Right lobe of liver (tissue), 6 donors: ENCODE data around the gene DPYD. TPM values are rescaled to one million over a fixed set of nuclear protein-coding genes. Genes with fewer than 3 reads are reported as not detected.

Source experiments
- ATAC-seq, 4 donors: fragments of 200-7000 bp; cut with Tn5 transposase; one replicate each; pipeline ENCODE4 v1.9.1; 2020; ENCODE audit warnings: mild to moderate bottlenecking in 4 of 4, moderate library complexity in 4 of 4
- DNase-seq, 3 donors: peaks; one replicate each; pipeline ENCODE4 v3.0.0-alpha.2; 2020
- H3K27ac ChIP-seq, 3 donors: fragments of 200-600 bp; one replicate each; pipeline ENCODE4 v1.8.0; 2022
- H3K27me3 ChIP-seq, 2 donors: fragments of 200-600 bp; one replicate each; pipeline ENCODE4 v1.8.0; 2022
- H3K36me3 ChIP-seq, 4 donors: fragments of 200-600 bp; sonication (generic) in 1 of 4; one replicate each; pipeline versions ENCODE4 v1.5.1 to v1.8.0; 2017 to 2022; ENCODE audit warnings: control low read depth in 1 of 4
- H3K4me1 ChIP-seq, 4 donors: fragments of 200-600 bp; sonication (generic) in 1 of 4; one replicate each; pipeline versions ENCODE4 v1.5.1 to v1.8.0; 2017 to 2022; ENCODE audit warnings: control low read depth in 1 of 4
- H3K4me3 ChIP-seq, 3 donors: fragments of 200-600 bp; one replicate each; pipeline ENCODE4 v1.8.0; 2022
- H3K9me3 ChIP-seq, 4 donors: fragments of 200-600 bp; sonication (generic) in 1 of 4; one replicate each; pipeline versions ENCODE4 v1.5.1 to v1.8.0; 2017 to 2022; ENCODE audit warnings: control low read depth in 1 of 4
- CTCF ChIP-seq, 4 donors: fragments of 200-600 bp in 3 of 4; fragments of 450-650 bp in 1 of 4; IDR thresholded peaks; one replicate each; pipeline versions ENCODE4 v1.5.1 to v1.8.0; 2016 to 2022; ENCODE audit warnings: antibody characterized with exemption in 4 of 4, mild to moderate bottlenecking in 2 of 4
- POLR2A ChIP-seq: fragments of 450-650 bp; IDR thresholded peaks from one replicate; pipeline ENCODE4 v1.6.1; 2017; ENCODE audit warnings: antibody characterized with exemption, mild to moderate bottlenecking
- WGBS: methylation state at CpG from one replicate; pipeline ENCODE4 v1.1.6; 2018; ENCODE audit warnings: low coverage, low lambda C conversion rate; ENCODE audit not compliant: insufficient coverage; ENCODE audit errors: missing lambda C conversion rate; 5-methylcytosine and 5-hydroxymethylcytosine counted together
- intact Hi-C, 2 donors: fragments of 100-400 bp; cut with DNase I; formaldehyde crosslinking; loops; one replicate each; pipeline versions ENCODE4 v1.11.2 to v1.14.1; 2022
- total RNA-seq, 6 experiments: library from RNA; depleted of rRNA in 2 of 6; stranded (reverse); fragments of >200 nt in 2 of 6; fragmentation: NEBNext Ultra II Directional in 3 of 6; extraction: Animal tissue kit (Norgen Biotek cat#: 25700) in 3 of 6; gene quantifications; one replicate each; pipeline versions ENCODE4 v1.1.0 to v1.2.4, GENCODE V29; 2016 to 2023
- donor health status: DM: no; HTN: yes; CAD: no.
- donor health status: DM: no; HTN: no; CAD: no.
- donor health status: DM: no; HTN: no; CAD: no.
- donor health status: DM: no; HTN: yes; CAD: no.
- donor health status: DM: no; HTN: yes; CAD: no.

The DPYD gene
- total RNA-seq, 6 experiments from 2014 or later = 25.2 to 74.4 (median 40.0) TPM

GRCh38 chr1:97372531-97372930 is 548.3 kb downstream of the DPYD start:
- H3K27ac ChIP-seq = no peak overlapping the region
- TF ChIP-seq POLR2A = no peak
- no peak for TF ChIP-seq CTCF (IDR thresholded peaks at IDR 0.05)
- H3K4me1 ChIP-seq = no peaks in the 10 kb centered on the region
- no peaks in the 10 kb centered on the region for H3K36me3 ChIP-seq
- H3K4me3 ChIP-seq = no peak overlapping the region
- 85% methylated on average over 1 of the region's 1 CpG for WGBS
- DNase-seq = no peak
- intact Hi-C loops = no loop called here
- H3K27me3 ChIP-seq = no peaks in the 10 kb centered on the region
- no peak for ATAC-seq
- H3K9me3 ChIP-seq = no peaks in the 10 kb centered on the region

- Histone ChIP-seq H3K36me3 (peaks cover 0 to 4% (median 1%) of the 10 kb centered on the region in 4 donors), H3K4me3 (no peak overlapping the region), H3K27me3 (no peaks in the 10 kb centered on the region), H3K27ac (no peak overlapping the region), H3K4me1 (no peaks in the 10 kb centered on the region), H3K9me3 (no peaks in the 10 kb centered on the region)
- ATAC-seq = no peak
- WGBS = 100% methylated on average over 1 of the region's 1 CpG
- DNase-seq = no peak
- TF ChIP-seq POLR2A (no peak), CTCF (IDR thresholded peaks at IDR 0.05) (no peak)
- intact Hi-C loops = no loop called here
These were observed 552.5 kb downstream of the DPYD start for GRCh38 chr1:97368296-97368695.

- no peaks in the 10 kb centered on the region for H3K9me3 ChIP-seq
- DNase-seq = no peak
- no peak overlapping the region for H3K27ac ChIP-seq
- WGBS = 94% methylated on average over 3 of the region's 3 CpGs
- TF ChIP-seq POLR2A = no peak
- no peak for ATAC-seq
- H3K36me3 ChIP-seq = peaks cover 0 to 4% (median 1%) of the 10 kb centered on the region in 4 donors
- no peaks in the 10 kb centered on the region for H3K27me3 ChIP-seq
- intact Hi-C loops = no loop called here
- no peak overlapping the region for H3K4me3 ChIP-seq
- no peaks in the 10 kb centered on the region for H3K4me1 ChIP-seq
These were observed 553.9 kb downstream of the DPYD start for GRCh38 chr1:97366984-97367383.

GRCh38 chr1:97365026-97365425 is 555.8 kb downstream of the DPYD start:
- peaks cover 0 to 4% (median 1%) of the 10 kb centered on the region in 4 donors for H3K36me3 ChIP-seq
- no peaks in the 10 kb centered on the region for H3K27me3 ChIP-seq
- no peak for ATAC-seq
- no peak overlapping the region for H3K27ac ChIP-seq
- 78% methylated on average over 4 of the region's 4 CpGs for WGBS
- H3K4me3 ChIP-seq = no peak overlapping the region
- no peaks in the 10 kb centered on the region for H3K9me3 ChIP-seq
- TF ChIP-seq CTCF (IDR thresholded peaks at IDR 0.05) (no peak), POLR2A (no peak)
- no peak for DNase-seq
- intact Hi-C loops = no loop called here
- no peaks in the 10 kb centered on the region for H3K4me1 ChIP-seq

GRCh38 chr1:97364086-97364485 is 556.7 kb downstream of the DPYD start:
- H3K36me3 ChIP-seq = peaks cover 0 to 4% (median 1%) of the 10 kb centered on the region in 4 donors
- no peaks in the 10 kb centered on the region for H3K27me3 ChIP-seq
- intact Hi-C loops = no loop called here
- no peak for ATAC-seq
- no peaks in the 10 kb centered on the region for H3K9me3 ChIP-seq
- no peaks in the 10 kb centered on the region for H3K4me1 ChIP-seq
- DNase-seq = no peak
- no peak for TF ChIP-seq CTCF (IDR thresholded peaks at IDR 0.05)
- TF ChIP-seq POLR2A = no peak
- no peak overlapping the region for H3K4me3 ChIP-seq
- no peak overlapping the region for H3K27ac ChIP-seq
